Measurements from ENCODE around the gene RAB7B.

DNA sequence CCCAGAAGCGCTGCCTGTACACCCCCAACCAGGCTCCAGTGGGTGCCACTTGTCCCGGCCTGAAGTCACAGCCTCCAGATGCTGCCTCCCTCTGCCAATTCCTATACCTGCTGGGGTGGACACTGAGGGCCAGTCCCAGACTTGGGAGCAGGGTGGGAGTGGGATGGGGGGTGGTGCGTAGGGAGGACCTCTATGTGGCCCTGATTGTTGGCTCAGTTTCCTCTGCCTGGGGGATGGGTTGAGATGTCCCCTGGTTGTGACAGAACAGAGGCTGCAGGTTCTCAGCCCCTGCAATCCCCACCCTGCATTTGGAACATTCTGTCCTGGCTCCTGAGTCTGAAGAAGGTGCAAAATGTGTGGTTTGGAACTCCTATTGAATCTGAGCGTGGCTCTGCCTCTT lies 27.2 kb downstream of the RAB7B start:
- TF ChIP-seq POLR2A (IDR thresholded peaks at IDR 0.05) (no peak), CTCF (IDR thresholded peaks at IDR 0.05) (no peak), EP300 (IDR thresholded peaks at IDR 0.05) (no peak)

All from suprapubic skin (tissue), 3 donors.